ENCODE results near the gene DES.

Gene DES

DNA sequence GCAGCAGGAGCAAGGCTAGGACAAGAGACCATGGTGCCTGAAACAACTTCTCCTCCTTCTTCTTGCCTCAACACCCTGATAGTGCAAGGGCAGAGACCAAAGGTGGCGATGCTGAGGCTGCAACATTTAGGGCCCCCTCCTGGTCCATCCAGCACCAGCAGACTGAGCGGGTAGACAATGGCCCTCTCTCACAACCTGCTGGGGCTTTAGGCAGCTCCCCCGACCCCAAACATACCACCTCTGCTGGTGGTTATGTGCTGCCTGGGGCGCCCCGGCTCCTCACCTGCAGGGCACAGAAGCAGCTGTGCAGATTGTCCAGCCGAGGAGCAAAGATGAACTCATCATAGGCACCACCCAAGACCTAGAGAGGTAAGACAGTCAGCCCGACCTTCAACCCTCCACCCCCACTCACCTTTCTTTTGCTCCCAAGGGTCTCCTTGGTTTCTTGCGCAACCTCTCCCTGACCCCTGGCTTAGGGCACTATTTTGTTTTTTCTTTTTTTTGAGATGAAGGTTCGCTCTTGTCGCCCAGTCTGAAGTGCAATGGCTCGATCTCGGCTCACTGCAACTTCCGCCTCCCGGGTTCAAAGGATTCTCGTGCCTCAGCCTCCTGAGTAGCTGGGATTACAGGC lies 34.0 kb upstream of the DES start:
- no peak for DNase-seq (ENCODE audit: low read depth)
- TF ChIP-seq CTCF (IDR thresholded peaks at IDR 0.05; ENCODE audit: low read depth, low read length, missing control alignments), result no peak
- H3K4me3 ChIP-seq (ENCODE audit: low read depth, low read length), result no peak overlapping the region

- no peak for DNase-seq (ENCODE audit: low read depth)
- H3K4me3 ChIP-seq (ENCODE audit: low read depth, low read length), result no peak overlapping the region
- no peak for TF ChIP-seq CTCF (IDR thresholded peaks at IDR 0.05; ENCODE audit: low read depth, low read length, missing control alignments)
These were observed 33.3 kb upstream of the DES start for GRCh38 chr2:219384859-219385258.

DNA sequence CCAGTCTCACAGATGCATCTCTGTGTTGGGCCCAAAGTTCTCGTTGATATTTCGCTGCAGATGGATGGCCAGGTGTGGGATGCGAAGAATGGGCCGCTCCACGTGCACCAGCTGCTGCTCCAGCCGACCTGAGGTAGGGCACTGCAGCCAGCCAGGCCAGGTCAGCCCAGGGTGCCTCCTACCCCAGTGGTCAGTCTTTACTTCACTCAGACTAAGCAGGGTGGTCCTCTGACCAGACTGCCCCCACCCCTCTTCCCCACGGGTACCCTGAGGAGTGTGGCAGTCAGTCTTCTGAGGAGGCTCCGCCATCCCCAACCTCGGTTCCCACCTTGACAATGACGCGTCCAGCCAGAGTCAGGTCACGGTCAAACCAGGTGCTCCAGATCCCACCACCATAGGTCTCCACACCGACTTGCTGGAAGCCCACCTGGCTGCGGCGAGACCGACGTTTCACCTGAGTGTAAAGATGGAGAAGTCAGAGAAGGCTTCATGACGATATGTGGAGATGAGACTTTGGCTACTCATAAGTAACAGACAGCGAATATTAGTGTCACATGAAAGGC lies 32.1 kb upstream of the DES start:
- no peak for TF ChIP-seq CTCF (IDR thresholded peaks at IDR 0.05; ENCODE audit: low read depth, low read length, missing control alignments)
- DNase-seq (ENCODE audit: low read depth), result no peak

DNA sequence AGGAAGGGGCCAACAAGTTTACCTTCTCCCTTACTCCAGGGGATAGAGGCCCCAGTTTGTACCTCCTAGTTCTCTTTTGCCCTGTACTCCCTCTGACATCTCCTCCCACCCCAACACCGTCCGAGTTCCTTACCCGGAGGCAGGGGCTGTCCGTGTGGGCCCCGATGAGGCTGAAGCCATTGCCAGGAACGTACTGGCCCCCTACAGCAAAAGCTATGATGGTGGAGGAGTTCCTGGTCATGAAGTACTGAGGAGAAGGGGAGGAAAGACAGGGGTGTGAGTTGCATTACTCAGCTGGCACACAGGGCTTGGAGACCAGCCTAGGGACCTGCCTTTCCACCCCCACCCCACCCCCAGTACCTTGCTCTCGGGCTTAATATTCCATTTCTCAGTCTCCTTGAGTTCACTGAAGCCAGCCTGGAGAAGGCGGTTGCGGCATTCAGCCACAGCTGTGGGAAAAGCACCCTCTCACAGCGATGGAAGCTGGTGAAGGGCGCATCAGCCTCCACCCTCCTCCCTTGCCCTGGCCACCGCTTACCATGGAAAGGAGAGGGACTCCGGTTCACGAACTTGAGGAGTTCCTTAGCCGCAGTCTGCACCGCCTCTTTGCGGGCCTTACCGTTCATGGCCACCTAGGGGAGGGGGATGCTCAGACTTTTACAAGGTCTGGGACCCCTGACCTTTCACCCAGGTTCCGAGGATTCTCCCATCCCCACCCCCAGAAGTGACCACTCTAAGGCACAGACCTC lies 31.5 kb upstream of the DES start:
- no peak for DNase-seq (ENCODE audit: low read depth)

More for the DNA sequence above, 32.1 kb upstream of the DES start:
- peak overlapping the region; percentile 78; the same call in 1 of the 2 replicates for H3K4me3 ChIP-seq (ENCODE audit: low read depth, low read length)

GRCh38 chr2:219387306-219388120 lies 30.7 kb upstream of the DES start, which contains the start of gene DNPEP:
TSS of gene DNPEP (minus strand) at chr2:219387912. CDS start at chr2:219387794, 118 bp downstream.
- peak; percentile 44 for DNase-seq (ENCODE audit: low read depth)
- H3K4me3 ChIP-seq (ENCODE audit: low read depth, low read length), result peak within 1 kb of the TSS; percentile 78
- no peak for TF ChIP-seq CTCF (IDR thresholded peaks at IDR 0.05; ENCODE audit: low read depth, low read length, missing control alignments)

More for the DNA sequence above, 31.5 kb upstream of the DES start:
- H3K4me3 ChIP-seq (ENCODE audit: low read depth, low read length), result peak overlapping the region; percentile 78
- TF ChIP-seq CTCF (IDR thresholded peaks at IDR 0.05; ENCODE audit: low read depth, low read length, missing control alignments), result no peak

DNA sequence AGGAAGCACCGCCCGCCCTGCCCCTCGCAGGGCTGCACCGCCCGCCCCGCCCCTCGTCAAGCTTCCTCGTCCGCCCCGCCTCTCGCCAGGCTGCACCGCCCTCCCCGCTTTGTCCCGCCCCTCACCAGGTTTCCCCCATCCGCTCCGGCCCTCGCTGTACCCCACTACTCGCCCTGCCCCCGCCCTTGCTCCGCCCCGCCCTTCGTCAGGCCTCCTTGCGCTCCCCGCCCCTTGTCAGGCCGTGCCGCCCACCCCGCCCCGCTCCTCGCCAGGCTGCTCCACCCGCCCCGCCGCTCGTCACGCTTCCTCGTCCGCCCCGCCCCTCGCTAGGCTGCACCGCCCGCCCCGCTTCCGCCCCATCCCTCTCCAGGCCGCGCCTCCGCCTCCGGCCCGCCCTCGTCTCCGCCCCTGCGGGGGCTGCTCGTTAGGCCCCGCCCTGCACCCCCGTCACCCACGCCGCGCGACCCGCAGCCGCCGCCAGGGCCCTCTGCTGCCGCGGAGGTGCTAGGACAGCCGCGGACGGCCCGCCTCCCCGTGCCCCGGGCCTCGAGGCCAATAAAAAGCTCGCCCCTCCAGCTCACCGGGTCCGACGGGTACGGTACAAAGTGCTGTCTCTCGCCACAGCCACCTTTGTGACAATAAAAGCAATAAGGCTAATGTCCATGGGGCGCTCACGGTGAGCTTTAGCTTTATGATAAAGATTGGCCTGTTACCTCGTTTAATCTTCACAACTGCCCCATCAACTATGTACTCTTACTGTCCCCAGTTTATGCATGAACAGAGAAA lies 29.9 kb upstream of the DES start:
- H3K4me3 ChIP-seq (ENCODE audit: low read depth, low read length), result peak overlapping the region; percentile 34
- TF ChIP-seq CTCF (IDR thresholded peaks at IDR 0.05; ENCODE audit: low read depth, low read length, missing control alignments), result peak; percentile 55
- DNase-seq (ENCODE audit: low read depth), result peak; percentile 72

Data from GM12864 (cell line).